NCI-H2171 (cell line): ENCODE results near the gene RBM45.
"Not testable (repeated sequence)": the region's sequence is repeated elsewhere in the genome, so short reads cannot be mapped to it uniquely, and the experiment has no call there.

Experiments used
- DNase-seq: peaks from one replicate; lab custom pipeline; 2025; lab: John Stamatoyannopoulos, UW

Gene RBM45

GRCh38 chr2:178112202-178113152, at the start of gene RBM45:
RBM45 (plus strand) TSS chr2:178112437; CDS start chr2:178112547, 110 bp downstream.
- peak; percentile 75 for DNase-seq

- DNase-seq, result no peak
Measured at GRCh38 chr2:178066324-178066723, 45.9 kb upstream of the RBM45 start.

- DNase-seq, result no peak
Measured at GRCh38 chr2:178066890-178067669, 45.2 kb upstream of the RBM45 start.

GRCh38 chr2:178068823-178069454, 43.3 kb upstream of the RBM45 start:
- no peak for DNase-seq

GRCh38 chr2:178069551-178069950, 42.7 kb upstream of the RBM45 start:
- DNase-seq, result no peak

GRCh38 chr2:178070824-178071223, 41.4 kb upstream of the RBM45 start:
- DNase-seq, result no peak

GRCh38 chr2:178072000-178072382, 40.2 kb upstream of the RBM45 start:
- DNase-seq, result no peak

- peak; percentile 42 for DNase-seq
Measured at GRCh38 chr2:178072383-178073301, 39.6 kb upstream of the RBM45 start, which contains the start of gene PDE11A. PDE11A (minus strand) TSS chr2:178072777; CDS start chr2:178072437, 340 bp downstream.

- DNase-seq, result no peak
Measured at GRCh38 chr2:178074123-178075005, 37.9 kb upstream of the RBM45 start.

GRCh38 chr2:178075006-178075326, 37.3 kb upstream of the RBM45 start:
- DNase-seq, result no peak

- no peak for DNase-seq
Measured at GRCh38 chr2:178076130-178076529, 36.1 kb upstream of the RBM45 start.

GRCh38 chr2:178079279-178079678, 33.0 kb upstream of the RBM45 start:
- DNase-seq, result not testable (repeated sequence)

- DNase-seq, result no peak
Measured at GRCh38 chr2:178082408-178083045, 29.7 kb upstream of the RBM45 start.

- no peak for DNase-seq
Measured at GRCh38 chr2:178084273-178084672, 28.0 kb upstream of the RBM45 start.

- DNase-seq, result no peak
Measured at GRCh38 chr2:178088774-178089270, 23.4 kb upstream of the RBM45 start.

GRCh38 chr2:178093471-178093870, 18.8 kb upstream of the RBM45 start:
- no peak for DNase-seq

- no peak for DNase-seq
Measured at GRCh38 chr2:178101321-178102079, 10.7 kb upstream of the RBM45 start.

GRCh38 chr2:178105566-178105965, 6.7 kb upstream of the RBM45 start:
- no peak for DNase-seq

- no peak for DNase-seq
Measured at GRCh38 chr2:178106053-178106452, 6.2 kb upstream of the RBM45 start.
